H1 (cell line): ENCODE data around the gene KMT2A. TPM values are rescaled to one million over a fixed set of nuclear protein-coding genes. Genes with fewer than 3 reads are reported as not detected.

ENCODE experiments used
- CTCF ChIA-PET: fragments of 300-600 bp; sonication (Branson Sonifier 250); formaldehyde crosslinking; loops from one replicate; lab custom pipeline; 2021; ENCODE audit not compliant: partially characterized antibody; lab: Charles Lee
- POLR2A ChIA-PET: fragments of 300-600 bp; sonication (Branson Sonifier 250); formaldehyde crosslinking; loops from one replicate; lab custom pipeline; 2021; ENCODE audit warnings: inconsistent platforms; ENCODE audit not compliant: partially characterized antibody; lab: Charles Lee
- DNase-seq, 2 experiments: peaks; one replicate each; pipeline versions ENCODE4 v3.0.0 to v3.0.0-alpha.2; 2010 to 2022; ENCODE audit warnings: low spot score in 2 of 2, low read depth in 1 of 2, mixed read lengths in 1 of 2
- FAIRE-seq: peaks from 2 replicates; lab custom pipeline; 2011; peaks lifted over from hg19 to GRCh38; lab: Jason Lieb, UNC
- H2AFZ ChIP-seq: 2 replicates; pipeline ENCODE4 v1.8.1; 2012; ENCODE audit warnings: low read length, inconsistent platforms
- H2AK5ac ChIP-seq: 2 replicates; pipeline ENCODE4 v1.6.1; 2013; ENCODE audit warnings: low read depth, low read length
- H2BK120ac ChIP-seq: replicated peaks from 2 replicates; pipeline ENCODE3; 2013; ENCODE audit warnings: low read depth, low read length, inconsistent platforms
- H2BK12ac ChIP-seq: 2 replicates; pipeline ENCODE4 v1.6.1; 2013; ENCODE audit warnings: low read depth, low read length
- H2BK15ac ChIP-seq: 2 replicates; pipeline ENCODE4 v1.6.1; 2013; ENCODE audit warnings: low read length
- H2BK20ac ChIP-seq: 2 replicates; pipeline ENCODE4 v1.6.1; 2013; ENCODE audit warnings: low read length
- H2BK5ac ChIP-seq: 2 replicates; pipeline ENCODE4 v1.6.1; 2013; ENCODE audit warnings: low read depth, low read length
- H3K14ac ChIP-seq: 2 replicates; pipeline ENCODE4 v1.6.1; 2013; ENCODE audit warnings: inconsistent platforms; ENCODE audit not compliant: insufficient read length
- H3K18ac ChIP-seq: 2 replicates; pipeline ENCODE4 v1.6.1; 2013; ENCODE audit warnings: low read length; ENCODE audit errors: extremely low read depth
- H3K23ac ChIP-seq: 2 replicates; pipeline ENCODE4 v1.6.1; 2013; ENCODE audit warnings: inconsistent platforms; ENCODE audit not compliant: insufficient read length
- H3K23me2 ChIP-seq: 2 replicates; pipeline ENCODE4 v1.6.1; 2013; ENCODE audit warnings: low read depth, low read length
- H3K27ac ChIP-seq: 2 replicates; pipeline ENCODE4 v1.6.1; 2011; ENCODE audit warnings: low read depth, low read length, inconsistent platforms
- H3K27me3 ChIP-seq, 4 experiments: replicated peaks in 1 of 4; 1 replicate in 1 of 4; 2 replicates in 3 of 4; pipeline versions ENCODE4 v1.6.1 to v1.8.1; 2011 to 2013; ENCODE audit warnings: low read length in 3 of 4, mild to moderate bottlenecking in 3 of 4, inconsistent platforms in 2 of 4, mixed read lengths in 2 of 4, moderate library complexity in 1 of 4; ENCODE audit not compliant: control insufficient read depth in 3 of 4, insufficient read depth in 3 of 4; ENCODE audit errors: extremely low read depth in 1 of 4
- H3K36me3 ChIP-seq, 4 experiments: 2 replicates each; pipeline versions ENCODE4 v1.6.1 to v1.8.1; 2011 to 2013; ENCODE audit warnings: mild to moderate bottlenecking in 4 of 4, low read length in 3 of 4, moderate library complexity in 2 of 4, control low read depth in 1 of 4, inconsistent platforms in 1 of 4; ENCODE audit not compliant: insufficient read depth in 4 of 4, control insufficient read depth in 2 of 4
- H3K4ac ChIP-seq: replicated peaks from 2 replicates; pipeline ENCODE3; 2013; ENCODE audit warnings: low read length, low read depth, mixed read lengths, inconsistent platforms; ENCODE audit not compliant: insufficient read length
- H3K4me1 ChIP-seq, 4 experiments: replicated peaks in 1 of 4; 1 replicate in 1 of 4; 2 replicates in 3 of 4; pipeline versions ENCODE4 v1.6.1 to v1.8.1; 2011 to 2013; ENCODE audit warnings: low read length in 3 of 4, inconsistent platforms in 2 of 4, mixed read lengths in 1 of 4; ENCODE audit not compliant: insufficient read depth in 4 of 4, control insufficient read depth in 3 of 4
- H3K4me2 ChIP-seq, 2 experiments: 2 replicates each; pipeline versions ENCODE4 v1.6.1 to v1.8.1; 2011 to 2013; ENCODE audit warnings: low read depth in 2 of 2, low read length in 2 of 2, control low read depth in 1 of 2, inconsistent platforms in 1 of 2, mild to moderate bottlenecking in 1 of 2; ENCODE audit not compliant: insufficient read depth in 1 of 2
- H3K4me3 ChIP-seq, 4 experiments: fragments of 200-600, 300-600 bp in 1 of 4; sonication (generic), shearing (Covaris generic), sonication (Bioruptor Twin) in 1 of 4; 2 replicates each; pipeline versions ENCODE4 v1.5.1 to v1.8.1; 2011 to 2016; ENCODE audit warnings: low read length in 4 of 4, low read depth in 3 of 4, control low read depth in 2 of 4, inconsistent platforms in 2 of 4, mild to moderate bottlenecking in 2 of 4, mixed read lengths in 1 of 4, moderate library complexity in 1 of 4; ENCODE audit not compliant: insufficient read depth in 2 of 4; ENCODE audit errors: extremely low read depth in 1 of 4
- H3K56ac ChIP-seq: replicated peaks from 2 replicates; pipeline ENCODE3; 2013; ENCODE audit warnings: low read depth, mild to moderate bottlenecking, mixed read lengths, low read length, inconsistent platforms; ENCODE audit not compliant: insufficient read length
- H3K79me1 ChIP-seq: 2 replicates; pipeline ENCODE4 v1.6.1; 2013; ENCODE audit warnings: low read depth, low read length, control low read depth
- H3K79me2 ChIP-seq, 2 experiments: 2 replicates each; pipeline versions ENCODE4 v1.6.1 to v1.8.1; 2012 to 2013; ENCODE audit warnings: low read length in 2 of 2, mild to moderate bottlenecking in 2 of 2, inconsistent platforms in 1 of 2; ENCODE audit not compliant: insufficient read depth in 2 of 2, control insufficient read depth in 1 of 2
- H3K9ac ChIP-seq, 4 experiments: replicated peaks in 1 of 4; 1 replicate in 1 of 4; 2 replicates in 3 of 4; pipeline versions ENCODE4 v1.6.1 to v1.8.1; 2011 to 2013; ENCODE audit warnings: low read depth in 3 of 4, low read length in 3 of 4, control low read depth in 2 of 4, mild to moderate bottlenecking in 2 of 4, moderate library complexity in 2 of 4, inconsistent platforms in 1 of 4; ENCODE audit errors: extremely low read depth in 1 of 4
- H3K9me3 ChIP-seq, 2 experiments: 2 replicates each; pipeline versions ENCODE4 v1.6.1 to v1.8.1; 2012 to 2013; ENCODE audit warnings: mild to moderate bottlenecking in 2 of 2, moderate library complexity in 2 of 2, control low read depth in 1 of 2, inconsistent platforms in 1 of 2, low read depth in 1 of 2, low read length in 1 of 2, mixed read lengths in 1 of 2; ENCODE audit not compliant: insufficient read depth in 2 of 2
- H4K20me1 ChIP-seq, 2 experiments: replicated peaks in 1 of 2; 2 replicates each; pipeline versions ENCODE3 to v1.8.1; 2011 to 2013; ENCODE audit warnings: inconsistent platforms in 2 of 2, low read length in 2 of 2, mild to moderate bottlenecking in 1 of 2; ENCODE audit not compliant: insufficient read depth in 2 of 2, control insufficient read depth in 1 of 2
- H4K5ac ChIP-seq: 2 replicates; pipeline ENCODE4 v1.6.1; 2013; ENCODE audit warnings: low read length, low read depth, mixed read lengths, inconsistent platforms; ENCODE audit not compliant: insufficient read length
- H4K8ac ChIP-seq: 2 replicates; pipeline ENCODE4 v1.8.0; 2013; ENCODE audit warnings: mild to moderate bottlenecking, moderate library complexity, low read length, inconsistent platforms; ENCODE audit not compliant: insufficient read depth; ENCODE audit errors: extremely low read depth
- H4K91ac ChIP-seq: replicated peaks from 2 replicates; pipeline ENCODE3; 2013; ENCODE audit warnings: low read length, mixed read lengths, inconsistent platforms; ENCODE audit not compliant: insufficient read length
- ATF2 ChIP-seq: IDR thresholded peaks from 2 replicates; pipeline ENCODE4 v1.6.1; 2012; ENCODE audit warnings: low read length, inconsistent platforms
- CBX5 ChIP-seq: fragments of 300-800, 300-1000 bp; sonication (generic); IDR thresholded peaks from 2 replicates; pipeline ENCODE4 v1.7.1; 2016; ENCODE audit warnings: antibody characterized with exemption, low read length, low read depth
- KDM1A ChIP-seq: fragments of 200-600, 300-600 bp; sonication (generic); IDR thresholded peaks from 2 replicates; pipeline ENCODE4 v1.7.1; 2016; ENCODE audit warnings: mild to moderate bottlenecking, low read length, borderline replicate concordance
- MAFK ChIP-seq: IDR thresholded peaks from 2 replicates; pipeline ENCODE4 v1.6.1; 2012; ENCODE audit warnings: low read depth, mild to moderate bottlenecking, improper control_type of control experiment, low read length
- POU5F1 ChIP-seq: IDR thresholded peaks from 2 replicates; pipeline ENCODE4 v1.6.1; 2011; ENCODE audit warnings: low read depth, mild to moderate bottlenecking, low read length, moderate library complexity
- ZNF274 ChIP-seq: IDR thresholded peaks from 2 replicates; pipeline ENCODE4 v1.7.0; 2012; ENCODE audit warnings: low read length, borderline replicate concordance; ENCODE audit errors: extremely low read depth
- WGBS, 2 experiments: shearing (Covaris generic) in 1 of 2; methylation state at CpG; one replicate each; pipeline versions ENCODE4 v1.1.6 to v1.1.7; 2013 to 2015; ENCODE audit warnings: low lambda C conversion rate in 2 of 2, mixed read lengths in 2 of 2, inconsistent platforms in 1 of 2, low coverage in 1 of 2, missing lambda C conversion rate in 1 of 2; ENCODE audit not compliant: insufficient replicate concordance in 2 of 2, insufficient coverage in 1 of 2, insufficient read length in 1 of 2; ENCODE audit errors: extremely low coverage in 1 of 2, missing lambda C conversion rate in 1 of 2; 5-methylcytosine and 5-hydroxymethylcytosine counted together
- polyA plus RNA-seq, 7 experiments: library from polyadenylated mRNA; depleted of rRNA in 3 of 7; stranded (reverse) in 5 of 7; unstranded in 2 of 7; fragments of >200 nt in 5 of 7; fragments of 200-250 nt in 2 of 7; gene quantifications; 1 replicate in 5 of 7; 2 replicates in 1 of 7; 4 replicates in 1 of 7; pipeline versions ENCODE4 v1.2.1 to v1.2.3, GENCODE V29; 2011 to 2013; ENCODE audit warnings: missing spikeins in 2 of 7, mixed read lengths in 2 of 7
- total RNA-seq: library from RNA; stranded (reverse); fragmentation: NEBNext Ultra II Directional; extraction: Animal tissue kit (Norgen Biotek cat#: 25700); gene quantifications from 2 replicates; pipeline ENCODE4 v1.2.1, GENCODE V29; 2021
- TF ChIP-seq, protein P1 (sequence below), 3 experiments: IDR thresholded peaks; 1 replicate in 2 of 3; 2 replicates in 1 of 3; pipeline versions ENCODE4 v1.5.1 to v1.6.1; 2011; ENCODE audit warnings: low read length in 3 of 3, mild to moderate bottlenecking in 3 of 3, inconsistent platforms in 2 of 3, low read depth in 1 of 3, moderate library complexity in 1 of 3; ENCODE audit not compliant: insufficient read depth in 1 of 3; ENCODE audit errors: control extremely low read depth in 1 of 3

The KMT2A gene
- total and polyA plus RNA-seq, 2 of the 8 experiments (the other 6 are each of a cell fraction or from before 2014, with no cell fraction given): 35.9 to 62.1 TPM

DNA sequence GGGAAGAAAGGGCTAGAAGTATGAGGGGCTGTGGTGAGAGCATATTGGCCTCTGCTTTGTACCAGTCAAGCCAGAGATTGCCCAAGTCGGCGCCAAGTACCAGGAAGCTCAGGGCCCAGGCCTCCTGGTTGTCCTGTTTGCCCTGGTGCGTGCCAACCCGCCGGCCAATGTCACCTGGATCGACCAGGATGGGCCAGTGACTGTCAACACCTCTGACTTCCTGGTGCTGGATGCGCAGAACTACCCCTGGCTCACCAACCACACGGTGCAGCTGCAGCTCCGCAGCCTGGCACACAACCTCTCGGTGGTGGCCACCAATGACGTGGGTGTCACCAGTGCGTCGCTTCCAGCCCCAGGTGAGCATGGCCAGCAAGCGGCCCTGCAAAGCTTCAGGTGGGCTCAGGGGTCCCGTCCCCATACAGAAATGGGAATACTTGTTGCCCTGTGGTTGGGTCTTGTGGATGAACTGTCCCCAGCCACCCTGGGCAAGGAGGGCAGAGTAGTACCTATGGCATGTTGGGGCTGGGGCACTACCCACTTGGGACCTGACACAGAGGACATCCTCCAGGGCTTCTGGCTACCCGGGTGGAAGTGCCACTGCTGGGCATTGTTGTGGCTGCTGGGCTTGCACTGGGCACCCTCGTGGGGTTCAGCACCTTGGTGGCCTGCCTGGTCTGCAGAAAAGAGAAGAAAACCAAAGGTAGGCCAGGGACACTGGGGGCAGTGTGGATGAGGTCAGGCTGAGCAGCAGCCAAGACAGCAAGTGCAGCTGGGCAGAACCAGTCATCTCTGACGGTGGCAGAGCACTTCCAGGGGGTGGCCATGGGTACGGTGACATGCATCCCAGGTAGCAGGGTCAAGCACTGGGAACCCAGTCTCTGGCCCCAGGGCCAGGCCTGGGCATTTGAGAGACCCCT is 96.8 kb downstream of the KMT2A start:
- Histone ChIP-seq H2BK20ac (no peak overlapping the region), H2BK12ac (no peak overlapping the region), H3K56ac (no peak overlapping the region), H3K79me2 (no peaks in the 10 kb centered on the region), H3K79me1 (peaks cover 5% of the 10 kb centered on the region; the same call in 1 of the 2 replicates), H3K4me2 (no peak overlapping the region), H2BK5ac (no peak overlapping the region; the same call in 1 of the 2 replicates), H3K27me3 (no peaks in the 10 kb centered on the region; a peak in 2 of 7 replicates), H3K23ac (no peak overlapping the region), H2BK15ac (no peak overlapping the region), H4K5ac (no peak overlapping the region), H3K14ac (no peak overlapping the region), H3K4ac (no peak overlapping the region), H4K20me1 (peaks cover 0 to 1% of the 10 kb centered on the region in 2 experiments), H4K91ac (no peak overlapping the region), H3K9ac (no peak overlapping the region), H2AFZ (no peak overlapping the region), H3K18ac (no peak overlapping the region), H2AK5ac (no peak overlapping the region), H3K36me3 (no peaks in the 10 kb centered on the region; a peak in 1 of 8 replicates), H3K27ac (no peak overlapping the region), H3K4me3 (no peak overlapping the region), H3K9me3 (no peaks in the 10 kb centered on the region), H4K8ac (no peak overlapping the region), H2BK120ac (no peak overlapping the region), H3K23me2 (peaks cover 8% of the 10 kb centered on the region), H3K4me1 (peaks cover 0 to 14% (median 8%) of the 10 kb centered on the region in 4 experiments; a peak in 5 of 7 replicates)
- no peak for DNase-seq
- FAIRE-seq: no peak
- ChIA-PET POLR2A (interaction anchor here (1.0 kb wide), 1 partner anchor 8 kb away, joined by 3 read pairs; no protein-coding TSS in a partner anchor), CTCF (no interaction called here)
- WGBS, 2 experiments: 94% methylated on average over 19 of the region's 19 CpGs; no CpG with 5 or more reads in 1 of the 2 experiments
- TF ChIP-seq, protein P1, sequence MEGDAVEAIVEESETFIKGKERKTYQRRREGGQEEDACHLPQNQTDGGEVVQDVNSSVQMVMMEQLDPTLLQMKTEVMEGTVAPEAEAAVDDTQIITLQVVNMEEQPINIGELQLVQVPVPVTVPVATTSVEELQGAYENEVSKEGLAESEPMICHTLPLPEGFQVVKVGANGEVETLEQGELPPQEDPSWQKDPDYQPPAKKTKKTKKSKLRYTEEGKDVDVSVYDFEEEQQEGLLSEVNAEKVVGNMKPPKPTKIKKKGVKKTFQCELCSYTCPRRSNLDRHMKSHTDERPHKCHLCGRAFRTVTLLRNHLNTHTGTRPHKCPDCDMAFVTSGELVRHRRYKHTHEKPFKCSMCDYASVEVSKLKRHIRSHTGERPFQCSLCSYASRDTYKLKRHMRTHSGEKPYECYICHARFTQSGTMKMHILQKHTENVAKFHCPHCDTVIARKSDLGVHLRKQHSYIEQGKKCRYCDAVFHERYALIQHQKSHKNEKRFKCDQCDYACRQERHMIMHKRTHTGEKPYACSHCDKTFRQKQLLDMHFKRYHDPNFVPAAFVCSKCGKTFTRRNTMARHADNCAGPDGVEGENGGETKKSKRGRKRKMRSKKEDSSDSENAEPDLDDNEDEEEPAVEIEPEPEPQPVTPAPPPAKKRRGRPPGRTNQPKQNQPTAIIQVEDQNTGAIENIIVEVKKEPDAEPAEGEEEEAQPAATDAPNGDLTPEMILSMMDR (IDR thresholded peaks at IDR 0.05; ENCODE audit: control extremely low read depth in 1 of 3, insufficient read depth in 1 of 3, low read depth in 1 of 3, low read length in 3 of 3): no peak
- no peak for TF ChIP-seq CBX5
- no peak for TF ChIP-seq ATF2
- no peak for TF ChIP-seq MAFK
- TF ChIP-seq POU5F1: no peak
- TF ChIP-seq ZNF274: no peak
- no peak for TF ChIP-seq KDM1A
